DMS 273 treated with DMSO at 0.1 percent for 48 hours (cell line): ENCODE data around the gene GALNT15.

Experiments used
- DNase-seq: peaks from one replicate; lab custom pipeline; 2025; lab: John Stamatoyannopoulos, UW

GALNT15 gene

DNA sequence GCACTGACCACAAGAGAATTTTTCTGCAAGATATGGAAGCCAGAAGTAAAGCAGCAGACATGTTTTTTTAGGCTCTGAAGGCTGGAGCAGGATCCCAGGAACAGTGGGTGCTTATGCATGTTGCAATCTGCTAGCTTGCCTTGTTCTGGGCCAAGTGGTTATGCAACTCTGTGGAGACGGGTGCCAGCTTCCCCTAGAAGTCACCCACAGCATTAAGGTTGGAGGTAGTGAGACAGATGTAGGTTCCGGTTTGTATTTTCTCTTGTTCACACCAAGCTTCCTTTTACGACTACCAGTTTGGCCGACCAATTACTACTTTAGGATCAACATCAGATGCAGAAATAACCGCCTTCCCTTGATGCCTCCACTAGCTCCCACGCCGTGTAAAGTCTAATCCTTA is 79.1 kb downstream of the GALNT15 start:
- DNase-seq, result no peak

DNA sequence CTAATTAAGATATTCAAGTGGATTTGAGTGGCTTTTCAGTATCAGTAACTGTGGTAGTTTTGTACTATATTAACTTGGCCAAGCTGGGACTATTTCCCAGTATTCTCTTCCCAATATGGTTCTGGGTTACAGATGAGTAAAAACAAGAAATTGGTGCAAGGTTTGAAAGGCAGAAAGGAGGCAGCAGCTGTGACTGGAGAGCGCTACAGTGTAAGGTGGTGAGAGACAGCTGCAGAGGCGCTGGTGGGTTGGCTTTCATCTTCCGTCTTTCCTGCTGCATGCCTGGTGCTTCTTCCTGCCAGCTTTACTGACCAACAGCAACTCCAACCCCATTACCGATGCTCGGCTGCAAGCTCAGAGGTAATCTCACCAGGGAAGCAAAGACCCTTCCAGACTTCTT is 80.4 kb downstream of the GALNT15 start:
- no peak for DNase-seq

DNA sequence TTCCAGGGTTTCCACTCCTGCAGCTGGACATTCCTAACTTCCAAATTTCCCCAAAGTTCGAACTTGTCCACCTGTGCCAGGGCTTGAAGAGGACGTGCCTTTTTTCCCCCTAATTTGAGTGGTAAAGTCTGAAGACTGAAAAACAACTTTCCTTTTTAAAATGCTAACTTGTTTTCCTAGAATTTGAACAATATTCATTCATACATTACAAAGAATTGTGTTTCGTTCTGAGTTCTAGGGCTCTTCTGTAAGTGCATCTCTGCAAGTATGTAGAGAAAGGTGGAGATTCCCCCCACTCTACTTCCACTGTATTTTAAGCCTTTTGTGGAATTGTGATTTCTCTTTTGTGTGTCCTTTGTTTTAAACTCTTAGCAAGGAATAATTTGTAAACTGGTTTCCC is 80.8 kb downstream of the GALNT15 start:
- DNase-seq, result no peak

DNA sequence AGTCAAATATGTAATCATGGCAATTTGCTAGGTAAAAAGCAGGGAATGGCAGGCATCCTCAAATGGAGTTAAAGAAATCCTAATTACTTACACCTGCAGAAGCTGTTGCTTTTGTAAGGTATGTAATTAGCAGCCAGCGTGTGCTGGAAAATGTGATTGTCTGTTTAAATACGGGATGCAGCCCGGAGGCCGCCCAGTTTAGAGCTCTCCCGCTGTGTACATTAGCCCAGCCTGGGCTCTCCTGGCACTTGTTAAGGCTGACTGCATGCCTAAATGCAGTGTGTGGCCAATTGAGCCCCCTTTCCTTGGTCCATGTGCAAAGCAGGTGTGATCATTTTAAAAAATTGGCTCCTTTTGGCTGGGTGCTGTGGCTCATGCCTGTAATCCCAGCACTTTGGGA is 81.2 kb downstream of the GALNT15 start:
- DNase-seq, result no peak

DNA sequence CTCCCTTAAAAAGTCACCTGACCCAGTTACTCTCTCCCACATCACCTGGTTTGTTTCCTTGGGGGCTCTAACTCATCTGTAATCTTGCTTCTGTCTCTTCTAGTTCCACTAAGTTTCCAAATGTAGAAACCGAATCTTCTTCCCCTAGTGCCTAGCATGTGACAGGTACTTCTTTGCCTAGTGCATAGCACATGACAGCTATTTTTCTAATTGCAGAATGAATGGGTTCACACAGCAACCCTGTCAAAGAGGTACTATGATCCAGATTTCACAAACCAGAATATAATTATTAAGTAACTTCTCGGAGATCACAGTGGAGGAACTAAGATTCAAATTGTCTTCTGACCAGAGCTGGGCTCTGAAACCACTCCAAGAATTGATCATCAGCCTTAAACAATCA is 82.8 kb downstream of the GALNT15 start:
- no peak for DNase-seq

DNA sequence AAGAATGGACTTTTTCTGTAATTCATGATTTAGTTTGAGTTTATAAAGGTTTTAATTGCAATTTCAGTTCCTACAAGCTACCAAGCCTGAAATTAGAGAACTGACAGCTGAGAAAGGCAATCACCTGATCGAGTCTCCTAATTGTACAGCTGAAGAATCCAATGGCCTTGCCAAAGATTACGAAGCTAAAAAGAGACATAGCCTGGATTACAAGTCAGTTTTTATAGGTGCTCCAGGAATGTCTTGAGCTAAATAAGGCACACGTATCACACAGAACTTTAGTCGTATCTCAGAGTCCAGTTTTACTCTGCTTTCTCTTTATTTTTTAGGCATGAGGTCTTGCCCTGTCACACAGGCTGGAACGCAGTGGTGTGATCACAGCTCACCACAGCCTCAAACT is 83.7 kb downstream of the GALNT15 start:
- no peak for DNase-seq

DNA sequence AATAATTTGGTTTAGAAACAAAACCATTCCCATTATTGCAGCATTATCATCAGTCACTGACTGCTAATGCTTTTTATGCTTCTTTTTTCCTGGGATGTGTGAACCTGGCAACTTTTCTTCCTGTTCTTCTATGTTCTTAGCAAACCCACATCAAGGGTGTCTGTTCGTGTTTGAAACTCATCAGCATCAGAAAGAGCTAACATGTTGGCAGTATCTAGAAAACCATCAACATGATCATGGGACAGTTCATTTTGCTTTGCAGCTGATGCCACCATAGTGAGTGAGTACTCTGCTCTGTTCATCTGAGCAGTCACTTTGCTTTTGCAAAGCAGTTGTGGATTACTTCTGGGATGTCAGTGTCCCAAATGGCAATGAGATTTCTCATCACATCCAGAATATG is 84.4 kb downstream of the GALNT15 start:
- DNase-seq, result no peak

DNA sequence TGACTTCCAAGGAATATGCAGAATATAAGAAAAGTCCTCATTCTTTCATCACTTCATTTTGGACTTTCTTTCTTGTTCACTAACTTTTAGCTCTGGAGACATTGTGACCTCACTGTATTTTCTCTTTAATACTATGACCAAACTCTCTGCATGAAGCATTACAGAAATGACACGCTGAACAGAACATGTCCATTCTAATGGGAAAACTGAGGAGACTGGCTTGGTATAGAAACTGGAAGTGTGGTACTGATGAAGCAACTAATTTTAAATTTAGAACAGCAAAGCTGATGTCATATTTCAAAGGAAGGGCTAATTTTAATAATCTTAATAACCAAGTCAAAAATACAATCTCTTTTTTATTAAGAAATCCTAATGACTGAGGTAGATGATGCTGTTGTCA is 85.6 kb downstream of the GALNT15 start:
- no peak for DNase-seq

DNA sequence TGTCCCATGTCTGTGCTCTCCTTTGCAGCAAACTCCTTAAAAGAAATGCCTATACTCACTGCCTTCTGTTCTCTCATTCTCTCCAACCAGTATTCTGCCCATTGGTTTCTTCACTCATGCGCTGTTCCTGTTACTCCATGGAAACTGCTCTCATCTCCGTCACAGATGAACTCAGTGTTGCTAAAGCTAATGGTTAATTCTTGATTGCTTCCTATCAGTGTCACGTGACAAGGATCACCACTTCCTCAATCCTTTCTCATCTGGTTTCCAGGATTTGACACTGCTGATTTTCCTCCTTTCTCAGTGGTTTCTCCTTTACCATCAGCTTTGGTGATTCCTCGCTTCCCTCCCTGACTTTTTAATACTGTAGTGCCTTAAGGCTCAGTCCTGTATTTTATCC is 87.7 kb downstream of the GALNT15 start:
- no peak for DNase-seq

DNA sequence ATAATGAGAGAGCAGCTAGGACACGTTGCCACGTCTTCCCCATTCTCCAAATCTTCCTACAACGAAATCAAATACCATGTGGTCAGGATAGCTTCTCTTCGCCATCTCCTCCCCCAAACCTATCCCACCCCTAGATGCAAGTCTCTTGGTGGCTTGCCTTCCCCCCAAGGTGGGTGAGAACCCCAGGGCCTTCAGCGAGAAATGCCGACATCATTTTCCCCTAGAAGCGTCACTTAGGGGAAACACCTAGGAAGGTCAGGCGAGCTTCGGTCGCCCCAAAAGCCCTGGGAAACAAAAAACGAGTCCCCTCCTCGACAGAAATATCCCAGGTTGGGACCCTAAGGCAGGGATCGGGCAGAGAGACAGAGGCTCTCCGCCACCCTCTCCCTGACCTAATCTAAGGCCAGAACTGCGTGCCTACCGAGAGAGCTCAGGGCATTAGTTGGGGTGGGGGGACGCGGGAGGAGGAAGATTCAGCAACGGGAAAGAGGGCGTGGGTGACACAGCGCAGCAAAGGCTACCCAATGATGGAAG is 89.8 kb downstream of the GALNT15 start:
- no peak for DNase-seq

DNA sequence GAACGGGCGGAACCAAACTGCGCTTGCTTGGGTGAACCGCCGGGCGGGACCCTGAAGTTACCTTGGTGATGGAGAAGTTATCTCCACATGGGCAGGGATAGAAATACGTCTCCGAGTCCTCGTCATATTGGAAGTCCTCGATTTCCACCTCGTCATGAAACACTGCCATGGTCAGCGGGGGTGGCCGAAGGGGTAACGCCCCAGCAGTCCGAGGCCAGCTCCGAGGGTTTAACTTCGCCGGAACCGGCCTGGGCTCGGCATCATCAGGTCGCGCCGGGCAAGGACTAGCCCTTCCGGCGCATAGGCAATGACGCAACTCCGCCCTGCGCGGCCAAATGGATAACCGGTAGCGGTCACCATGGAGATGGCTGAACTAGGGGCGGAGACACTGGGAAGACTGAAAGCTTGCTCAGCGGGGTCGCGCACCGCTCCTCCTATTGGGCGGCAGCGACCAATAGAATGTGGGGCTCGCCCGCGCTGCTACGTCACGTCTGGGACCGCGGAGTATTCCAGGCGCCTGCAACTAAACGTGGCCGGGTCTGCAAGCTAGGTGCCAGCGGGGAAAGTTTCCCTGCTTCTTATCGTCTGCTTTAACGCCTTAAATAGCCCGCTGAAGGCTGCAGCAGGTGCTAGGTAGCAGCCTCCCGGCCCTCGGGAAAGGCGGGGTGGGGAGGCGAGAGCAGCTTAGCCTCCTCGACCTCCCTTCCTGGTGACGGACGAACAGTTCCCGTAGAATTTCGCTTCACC is 90.4 kb downstream of the GALNT15 start, which contains the start of the genes DPH3 and OXNAD1:
Gene DPH3 (minus strand): TSS at position 236 of the 747 bp plus-strand sequence. CDS start 67 bp downstream, at position 169.
Gene OXNAD1 (plus strand): TSS at position 505 of the 747 bp plus-strand sequence. CDS start 5,741 bp downstream, outside the sequence.
- peak; percentile 91 for DNase-seq

DNA sequence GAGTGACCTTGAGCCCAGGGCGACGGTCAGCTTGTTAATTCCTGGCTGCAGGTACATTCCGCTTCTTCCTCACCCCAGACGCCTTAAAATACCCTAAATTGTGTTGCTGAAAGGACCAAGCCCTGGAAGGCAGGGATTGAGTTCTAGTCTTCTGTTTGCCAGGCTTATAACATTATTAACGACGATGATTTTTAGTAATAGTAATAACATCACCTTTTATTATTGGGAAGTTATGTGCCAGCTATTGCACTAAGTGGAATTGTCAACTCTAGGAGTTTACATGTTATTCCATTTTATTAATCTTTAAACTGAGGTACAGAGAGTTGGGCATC is 90.9 kb downstream of the GALNT15 start:
- no peak for DNase-seq

DNA sequence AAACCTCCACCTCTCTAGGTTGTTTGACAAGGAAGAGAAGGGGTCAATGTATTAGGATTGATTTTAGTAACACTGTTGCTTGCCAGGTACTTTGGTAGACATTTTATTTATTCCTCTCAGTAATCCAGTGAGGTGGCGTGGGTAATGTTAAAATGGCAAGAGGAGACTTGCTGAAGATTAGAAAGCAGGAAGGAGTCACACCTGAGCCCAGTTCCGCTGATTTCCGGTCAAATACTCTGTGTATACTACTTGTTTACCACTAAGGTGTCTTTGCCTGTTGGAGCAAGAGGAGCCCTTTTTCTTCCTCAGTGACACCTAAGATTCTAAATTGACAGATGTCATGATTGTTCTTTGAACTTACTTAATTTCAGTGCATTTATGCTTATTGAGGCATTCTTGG is 92.2 kb downstream of the GALNT15 start:
- DNase-seq, result no peak

DNA sequence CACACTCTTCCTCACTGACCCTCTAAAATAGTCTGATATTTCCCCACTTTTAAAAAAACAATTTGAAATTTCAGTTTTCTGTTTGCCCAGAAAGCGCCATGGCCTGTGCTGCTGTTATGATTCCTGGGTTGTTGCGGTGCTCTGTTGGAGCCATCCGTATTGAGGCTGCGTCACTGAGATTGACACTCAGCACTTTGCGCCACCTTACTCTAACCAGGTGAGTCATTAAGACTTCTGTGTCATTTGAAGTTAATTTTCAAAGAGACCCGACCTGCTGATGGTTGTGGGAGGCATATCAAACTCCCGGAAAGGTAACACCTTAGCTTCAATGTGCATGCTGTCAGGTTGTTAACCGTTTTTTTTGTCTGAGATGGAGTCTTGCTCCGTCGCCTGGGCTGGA is 96.4 kb downstream of the GALNT15 start:
- DNase-seq, result no peak

DNA sequence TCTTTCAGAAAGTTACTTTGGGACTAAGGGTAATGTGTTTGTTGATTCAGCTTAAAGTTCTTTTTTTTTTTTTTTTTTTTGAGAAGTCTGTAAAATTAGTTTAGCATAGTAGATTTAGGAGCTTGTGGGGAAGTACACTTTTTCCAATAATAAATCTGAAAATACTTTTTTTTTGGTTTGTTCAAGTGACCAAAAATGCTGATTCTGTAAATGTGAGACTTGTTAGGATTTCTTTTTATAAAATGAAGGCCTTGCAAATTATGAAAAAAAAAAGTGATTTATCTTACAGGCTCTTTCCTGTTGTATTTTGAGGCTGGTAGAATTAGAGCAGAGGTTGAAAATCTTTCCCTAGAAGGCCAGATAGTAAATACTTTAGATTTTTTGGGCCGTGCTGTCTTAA is 98.1 kb downstream of the GALNT15 start:
- no peak for DNase-seq

DNA sequence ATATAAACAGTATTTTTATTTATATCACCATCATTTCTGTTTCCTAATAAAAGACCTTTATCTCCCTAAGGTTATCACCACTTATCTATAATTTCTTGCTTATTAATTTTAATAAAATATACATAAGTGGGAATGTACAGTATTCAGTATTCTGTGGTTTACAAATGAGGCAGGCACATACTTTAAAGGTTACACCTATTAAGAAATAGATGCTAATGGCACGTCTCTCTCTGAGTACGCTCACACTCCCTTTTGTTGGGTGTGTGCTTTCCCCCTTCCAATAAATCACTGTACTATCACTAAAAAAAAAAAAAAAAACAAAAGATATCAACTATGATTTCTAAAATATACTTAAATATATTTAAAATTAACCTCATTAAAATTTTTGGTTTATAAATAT is 99.4 kb downstream of the GALNT15 start:
- no peak for DNase-seq

DNA sequence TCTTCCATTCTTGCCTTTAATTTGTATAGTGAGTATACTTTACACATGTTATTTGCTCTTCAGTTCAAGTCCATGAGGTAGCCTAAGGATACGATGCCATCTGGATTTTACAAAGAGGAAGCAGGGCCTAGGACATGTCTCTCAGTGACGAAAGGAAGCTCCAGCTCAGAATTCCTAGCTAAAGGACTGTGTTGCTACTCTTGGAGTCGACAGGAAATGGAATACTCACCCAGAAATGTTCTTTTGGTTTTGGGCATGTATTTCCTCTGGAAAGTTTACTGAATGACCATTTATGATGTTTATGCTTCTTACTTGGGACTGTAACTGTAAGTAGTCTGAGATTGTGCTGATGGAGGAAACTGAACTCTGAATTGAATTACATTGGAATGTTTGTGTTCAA is 103.0 kb downstream of the GALNT15 start:
- no peak for DNase-seq

DNA sequence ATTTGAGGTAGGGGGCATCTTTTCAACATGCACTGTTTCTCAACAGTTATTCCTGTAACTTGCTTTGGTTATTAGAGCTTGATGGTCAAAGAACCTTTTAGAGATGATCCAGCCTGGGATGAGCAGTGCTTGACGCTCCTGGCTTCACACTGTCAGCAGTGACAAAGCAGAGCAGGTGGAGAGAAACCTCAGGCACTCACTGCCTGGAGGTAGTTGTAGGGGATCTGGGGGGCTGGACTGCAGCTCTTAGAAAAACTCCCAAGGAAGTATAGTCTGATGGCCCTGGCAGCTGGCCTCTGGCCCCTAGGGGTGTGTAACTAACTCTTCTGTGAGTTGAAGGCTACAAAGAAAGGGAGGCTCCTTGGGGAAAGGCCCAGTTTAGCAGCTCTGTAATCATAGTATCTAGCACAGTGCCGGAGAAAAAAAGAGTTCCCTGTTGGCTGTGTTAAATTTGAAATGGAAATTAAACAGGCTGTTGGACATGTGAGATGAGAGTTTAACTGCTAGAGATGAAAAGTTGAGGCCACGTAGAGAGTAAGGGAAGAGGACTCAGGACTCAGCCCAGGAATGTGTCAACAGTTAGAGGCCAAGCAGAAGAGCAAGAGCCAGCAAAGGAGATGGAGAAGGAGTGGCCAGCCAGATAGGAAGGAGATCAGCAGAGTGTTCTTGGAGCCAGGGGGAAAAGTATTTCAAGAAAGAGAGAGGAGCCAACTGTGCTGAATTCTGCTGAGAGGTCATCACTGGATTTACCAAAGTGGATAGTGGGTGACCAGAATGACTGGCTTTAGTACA is 104.7 kb downstream of the GALNT15 start:
- DNase-seq, result no peak

DNA sequence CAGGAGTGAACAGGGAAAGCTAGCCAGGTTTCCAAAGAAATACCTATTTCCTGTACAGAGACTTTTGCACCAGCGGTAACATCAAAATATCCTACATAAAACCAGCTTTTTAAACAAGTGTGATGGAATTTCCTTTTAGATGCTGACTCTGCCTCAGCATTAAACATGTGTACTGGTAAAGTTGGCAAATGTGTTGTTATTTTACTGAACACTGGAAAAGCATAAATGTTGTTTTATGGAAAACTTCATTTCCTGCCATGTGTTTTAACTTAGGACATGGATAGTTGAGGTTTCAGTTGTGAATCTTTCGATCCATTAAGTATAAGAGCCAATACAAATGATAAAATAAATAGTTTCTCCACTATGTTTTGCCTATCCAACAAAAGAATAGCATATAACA is 106.2 kb downstream of the GALNT15 start:
- DNase-seq, result no peak
